NCI-H2171 treated with DMSO at 0.1 percent for 48 hours (cell line): Measurements from ENCODE around the gene C3orf62.
"Not testable (repeated sequence)": the region's sequence is repeated elsewhere in the genome, so short reads cannot be mapped to it uniquely, and the experiment has no call there.

ENCODE experiments used
- DNase-seq: peaks from one replicate; lab custom pipeline; 2025; lab: John Stamatoyannopoulos, UW

Gene C3orf62

GRCh38 chr3:49269443-49270155, 7.4 kb downstream of the C3orf62 start:
- DNase-seq = no peak

- no peak for DNase-seq
Measured at GRCh38 chr3:49266410-49267095, 10.5 kb downstream of the C3orf62 start.

- DNase-seq = no peak
Measured at GRCh38 chr3:49265661-49266386, 11.2 kb downstream of the C3orf62 start.

- DNase-seq = no peak
Measured at GRCh38 chr3:49263159-49263889, 13.7 kb downstream of the C3orf62 start.

- DNase-seq = no peak
Measured at GRCh38 chr3:49260806-49261324, 16.2 kb downstream of the C3orf62 start.

GRCh38 chr3:49257187-49257586, 19.8 kb downstream of the C3orf62 start:
- no peak for DNase-seq

GRCh38 chr3:49255718-49256511, 21.1 kb downstream of the C3orf62 start:
- no peak for DNase-seq

GRCh38 chr3:49255112-49255511, 21.9 kb downstream of the C3orf62 start:
- no peak for DNase-seq

GRCh38 chr3:49253512-49253911, 23.5 kb downstream of the C3orf62 start:
- no peak for DNase-seq

- DNase-seq = no peak
Measured at GRCh38 chr3:49248840-49249227, 28.2 kb downstream of the C3orf62 start.

- peak; percentile 0 for DNase-seq
Measured at GRCh38 chr3:49244581-49245205, 32.3 kb downstream of the C3orf62 start.

GRCh38 chr3:49240091-49240490, 36.9 kb downstream of the C3orf62 start:
- DNase-seq = not testable (repeated sequence)

- DNase-seq = no peak
Measured at GRCh38 chr3:49238274-49239127, 38.5 kb downstream of the C3orf62 start.

GRCh38 chr3:49237344-49237743, 39.7 kb downstream of the C3orf62 start:
- DNase-seq = no peak

GRCh38 chr3:49236226-49236625, 40.8 kb downstream of the C3orf62 start:
- DNase-seq = no peak

- not testable (repeated sequence) for DNase-seq
Measured at GRCh38 chr3:49228817-49229216, 48.2 kb downstream of the C3orf62 start.

GRCh38 chr3:49222002-49222401, 55.0 kb downstream of the C3orf62 start:
- no peak for DNase-seq

- not testable (repeated sequence) for DNase-seq
Measured at GRCh38 chr3:49220985-49221563, 56.0 kb downstream of the C3orf62 start.

GRCh38 chr3:49219132-49219531, 57.9 kb downstream of the C3orf62 start:
- DNase-seq = no peak
